Measurements from ENCODE around the gene ARMH1.

GRCh38 chr1:44659566-44659965 lies 14.9 kb upstream of the ARMH1 start:
- no peak for TF ChIP-seq SIN3A (IDR thresholded peaks at IDR 0.05; ENCODE audit: borderline replicate concordance, low read depth, low read length)
- TF ChIP-seq, protein P1, sequence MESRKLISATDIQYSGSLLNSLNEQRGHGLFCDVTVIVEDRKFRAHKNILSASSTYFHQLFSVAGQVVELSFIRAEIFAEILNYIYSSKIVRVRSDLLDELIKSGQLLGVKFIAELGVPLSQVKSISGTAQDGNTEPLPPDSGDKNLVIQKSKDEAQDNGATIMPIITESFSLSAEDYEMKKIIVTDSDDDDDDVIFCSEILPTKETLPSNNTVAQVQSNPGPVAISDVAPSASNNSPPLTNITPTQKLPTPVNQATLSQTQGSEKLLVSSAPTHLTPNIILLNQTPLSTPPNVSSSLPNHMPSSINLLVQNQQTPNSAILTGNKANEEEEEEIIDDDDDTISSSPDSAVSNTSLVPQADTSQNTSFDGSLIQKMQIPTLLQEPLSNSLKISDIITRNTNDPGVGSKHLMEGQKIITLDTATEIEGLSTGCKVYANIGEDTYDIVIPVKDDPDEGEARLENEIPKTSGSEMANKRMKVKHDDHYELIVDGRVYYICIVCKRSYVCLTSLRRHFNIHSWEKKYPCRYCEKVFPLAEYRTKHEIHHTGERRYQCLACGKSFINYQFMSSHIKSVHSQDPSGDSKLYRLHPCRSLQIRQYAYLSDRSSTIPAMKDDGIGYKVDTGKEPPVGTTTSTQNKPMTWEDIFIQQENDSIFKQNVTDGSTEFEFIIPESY (IDR thresholded peaks at IDR 0.05; ENCODE audit: borderline replicate concordance, low read depth): no peak
- no peak for TF ChIP-seq CTCF (IDR thresholded peaks at IDR 0.05)
- TF ChIP-seq POLR2AphosphoS5 (IDR thresholded peaks at IDR 0.05; ENCODE audit: low read depth, low read length): no peak
- TF ChIP-seq REST (IDR thresholded peaks at IDR 0.05; ENCODE audit: low read depth, low read length): no peak
- no peak for TF ChIP-seq YY1 (IDR thresholded peaks at IDR 0.05; ENCODE audit: low read depth)
- TF ChIP-seq TAF1 (IDR thresholded peaks at IDR 0.05; ENCODE audit: borderline replicate concordance, low read depth, low read length): no peak
- no peak for TF ChIP-seq RFX5 (IDR thresholded peaks at IDR 0.05; ENCODE audit: low read length)
- no peak for TF ChIP-seq RAD21 (IDR thresholded peaks at IDR 0.05; ENCODE audit: low read length)
- TF ChIP-seq, protein P2, sequence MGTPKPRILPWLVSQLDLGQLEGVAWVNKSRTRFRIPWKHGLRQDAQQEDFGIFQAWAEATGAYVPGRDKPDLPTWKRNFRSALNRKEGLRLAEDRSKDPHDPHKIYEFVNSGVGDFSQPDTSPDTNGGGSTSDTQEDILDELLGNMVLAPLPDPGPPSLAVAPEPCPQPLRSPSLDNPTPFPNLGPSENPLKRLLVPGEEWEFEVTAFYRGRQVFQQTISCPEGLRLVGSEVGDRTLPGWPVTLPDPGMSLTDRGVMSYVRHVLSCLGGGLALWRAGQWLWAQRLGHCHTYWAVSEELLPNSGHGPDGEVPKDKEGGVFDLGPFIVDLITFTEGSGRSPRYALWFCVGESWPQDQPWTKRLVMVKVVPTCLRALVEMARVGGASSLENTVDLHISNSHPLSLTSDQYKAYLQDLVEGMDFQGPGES (IDR thresholded peaks at IDR 0.05; ENCODE audit: low read depth, low read length): no peak
- no peak for TF ChIP-seq FOXM1 (IDR thresholded peaks at IDR 0.05; ENCODE audit: low read depth)
- no peak for TF ChIP-seq GATA2 (CRISPR knock-in tag; IDR thresholded peaks at IDR 0.05)
- no peak for TF ChIP-seq EZH2phosphoT487 (IDR thresholded peaks at IDR 0.05; ENCODE audit: borderline replicate concordance, low read depth)
